ENCODE results near the gene PDSS2.
"Not testable (repeated sequence)": the region's sequence is repeated elsewhere in the genome, so short reads cannot be mapped to it uniquely, and the experiment has no call there.

Gene PDSS2

DNA sequence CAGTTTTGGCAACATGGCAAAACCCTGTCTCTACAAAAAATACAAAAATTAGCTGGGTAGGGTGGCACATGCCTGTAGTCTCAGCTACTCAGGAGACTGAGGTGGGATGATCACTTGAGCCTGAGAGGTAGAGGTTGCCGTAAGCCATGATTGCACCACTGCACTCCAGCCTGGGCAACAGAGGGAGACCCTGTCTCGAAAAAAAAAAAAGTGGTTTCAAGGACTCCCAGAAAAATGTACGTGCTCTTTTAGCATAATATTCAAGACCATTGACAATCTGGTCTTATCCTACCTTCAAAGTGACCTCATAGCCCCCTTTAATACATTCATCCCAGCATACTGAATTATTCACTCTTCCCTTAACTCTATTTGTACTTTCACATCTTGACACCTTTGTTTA is 16.0 kb upstream of the PDSS2 start:
- DNase-seq (ENCODE audit: low read depth in 2 of 2): not testable (repeated sequence)

DNA sequence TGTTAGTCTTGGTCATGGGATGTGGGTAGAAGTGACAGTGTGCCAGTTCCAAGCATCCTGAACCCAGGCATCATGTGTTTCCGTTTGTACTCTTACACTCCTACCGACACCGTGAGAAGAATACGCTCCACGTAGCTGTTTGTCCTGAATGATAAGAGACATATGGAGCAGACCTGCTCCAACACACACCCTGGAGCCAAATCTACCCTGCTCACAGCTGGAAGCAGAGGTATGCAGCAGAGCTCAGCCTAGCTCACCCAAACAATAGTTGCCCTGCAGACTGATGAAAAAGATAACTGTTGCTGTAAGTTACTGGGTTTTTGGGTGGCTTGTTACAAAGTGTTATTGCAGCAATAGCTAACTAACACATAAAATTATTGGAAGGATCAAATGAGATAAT is 14.3 kb upstream of the PDSS2 start:
- DNase-seq (ENCODE audit: low read depth in 2 of 2): no peak

DNA sequence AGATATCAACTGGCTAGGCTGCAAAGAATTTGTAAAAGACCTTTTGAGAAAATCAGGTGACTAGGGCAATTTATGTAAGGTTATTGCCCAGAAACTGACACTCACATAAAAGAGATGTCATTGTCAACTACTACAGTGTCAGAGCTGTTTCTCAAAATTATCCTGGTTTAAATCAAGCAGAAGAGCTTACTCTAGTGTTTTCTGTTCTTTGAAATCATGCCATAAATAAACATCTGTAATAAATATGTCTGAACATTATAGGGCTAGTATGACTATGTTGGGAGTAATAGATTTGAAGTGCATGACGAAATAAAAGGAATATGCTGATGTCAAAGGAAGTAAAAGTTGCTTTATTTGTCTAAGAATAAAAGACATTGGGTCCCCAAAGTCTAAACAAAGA is 11.0 kb upstream of the PDSS2 start:
- no peak for DNase-seq (ENCODE audit: low read depth in 2 of 2)

DNA sequence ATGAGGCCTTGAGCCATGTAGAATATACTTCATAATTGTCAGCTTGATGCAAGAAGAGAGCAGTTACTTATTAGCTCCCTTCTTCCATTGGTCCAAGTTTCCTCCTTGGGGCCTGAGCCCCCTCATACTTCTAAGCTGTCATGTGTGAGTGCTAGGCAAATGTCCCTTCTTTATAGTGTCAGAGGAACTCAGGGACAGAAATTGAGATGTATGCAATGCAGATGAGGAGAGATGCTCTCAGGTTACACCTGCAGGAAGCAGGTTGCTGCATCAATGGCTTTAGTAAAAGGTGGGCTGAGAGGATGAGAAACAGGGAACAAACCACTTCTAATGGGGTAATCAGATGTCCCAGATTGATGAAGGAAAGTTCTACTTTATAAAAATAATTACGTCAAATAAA is 6.7 kb upstream of the PDSS2 start:
- no peak for DNase-seq (ENCODE audit: low read depth in 2 of 2)

DNA sequence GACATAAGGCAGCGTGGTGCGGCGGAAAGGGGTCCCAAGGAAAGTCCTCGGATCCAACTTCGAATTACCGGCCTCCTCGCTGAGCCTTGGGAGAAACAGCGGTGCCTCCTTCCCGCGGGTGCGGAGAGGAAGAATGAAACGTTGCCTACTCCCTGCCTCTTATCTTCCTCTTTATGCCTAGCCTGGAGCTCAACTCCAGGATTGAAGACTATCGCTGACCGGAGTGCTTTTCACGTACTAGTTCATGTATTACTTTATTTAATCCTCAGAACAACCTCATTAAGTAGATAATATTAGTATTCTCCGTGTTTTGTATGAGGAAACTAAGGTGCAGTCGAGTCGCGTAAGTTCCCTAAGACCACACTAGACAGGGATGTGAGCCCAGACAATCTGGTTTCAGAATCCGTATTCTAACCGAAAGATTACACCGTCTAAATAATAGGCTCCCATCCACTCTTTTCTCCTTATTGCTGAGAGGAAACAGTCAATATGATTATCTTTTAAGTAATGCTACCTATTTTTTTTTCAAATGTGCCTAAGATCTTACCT is 793 bp upstream of the PDSS2 start:
- no peak for DNase-seq (ENCODE audit: low read depth in 2 of 2)

DNA sequence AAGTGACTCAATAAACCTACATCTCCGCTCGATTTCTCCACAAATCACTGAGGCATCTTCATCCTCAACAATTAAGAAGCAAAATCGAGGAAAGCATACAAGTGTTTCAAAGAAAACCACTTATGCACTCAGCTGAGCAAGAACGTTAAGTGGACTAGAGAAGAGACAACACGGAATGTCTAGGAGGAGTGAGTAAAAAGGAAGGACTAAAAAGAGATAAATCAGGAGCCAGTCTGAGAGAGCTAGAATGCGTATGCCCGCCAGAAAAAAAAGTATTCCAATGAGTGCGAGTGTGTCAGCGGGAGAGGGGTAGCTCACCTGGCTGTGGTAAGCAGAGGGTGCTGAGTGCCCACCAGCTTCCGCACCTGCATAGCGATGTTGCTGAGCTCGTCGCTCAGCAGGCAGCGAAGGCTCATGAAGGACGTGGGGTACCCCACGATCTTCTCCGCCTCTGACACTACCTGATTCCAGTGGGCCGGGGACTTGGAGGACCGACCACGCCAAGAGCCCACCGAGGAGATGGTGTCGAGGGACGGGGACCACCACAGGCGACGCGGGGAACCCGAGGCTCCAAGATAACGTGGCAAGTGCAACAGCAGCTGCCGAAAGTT is 587 bp downstream of the PDSS2 start:
- no peak for DNase-seq (ENCODE audit: low read depth in 2 of 2)

DNA sequence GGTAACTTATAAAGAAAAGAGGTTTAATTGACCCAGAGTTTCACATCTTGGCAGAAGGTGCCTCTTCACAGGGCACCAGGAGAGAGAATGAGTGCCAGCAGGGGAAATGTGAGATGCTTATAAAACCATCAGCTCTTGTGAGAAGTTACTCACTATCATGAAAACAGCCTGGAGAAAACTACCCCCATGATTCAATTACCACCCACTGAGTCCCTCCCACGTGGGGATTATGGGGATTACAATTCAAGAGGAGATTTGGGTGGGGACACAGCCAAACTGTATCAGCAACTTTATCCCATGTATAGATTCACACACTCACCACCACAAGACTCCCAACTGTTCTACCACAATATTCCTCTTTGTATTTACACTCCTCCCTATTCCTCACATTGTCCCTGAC is 10.6 kb downstream of the PDSS2 start:
- no peak for DNase-seq (ENCODE audit: low read depth in 2 of 2)

DNA sequence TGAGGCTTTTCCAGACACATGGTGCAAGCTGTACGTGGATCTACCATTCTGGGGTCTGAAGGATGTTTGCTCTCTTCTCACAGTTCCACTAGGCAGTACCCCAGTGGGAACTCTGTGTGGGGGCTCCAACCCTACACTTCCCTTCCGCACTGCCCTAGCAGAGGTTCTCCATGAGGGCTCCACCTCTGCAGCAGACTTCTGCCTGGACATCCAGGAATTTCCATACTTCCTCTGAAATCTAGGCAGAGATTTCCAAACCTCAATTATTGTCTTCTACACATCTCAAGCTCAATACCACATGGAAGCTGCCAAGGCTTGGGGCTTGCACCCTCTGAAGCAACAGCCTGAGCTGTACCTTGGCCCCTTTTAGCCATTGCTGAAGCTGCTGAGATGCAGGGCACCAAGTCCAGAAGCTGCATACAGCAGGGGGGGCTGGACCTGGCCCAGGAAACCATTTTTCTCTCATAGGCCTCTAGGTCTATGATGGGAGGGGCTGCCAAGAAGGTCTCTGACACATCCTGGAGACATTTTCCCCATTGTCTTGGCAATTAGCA is 11.6 kb downstream of the PDSS2 start:
- no peak for DNase-seq (ENCODE audit: low read depth in 2 of 2)

DNA sequence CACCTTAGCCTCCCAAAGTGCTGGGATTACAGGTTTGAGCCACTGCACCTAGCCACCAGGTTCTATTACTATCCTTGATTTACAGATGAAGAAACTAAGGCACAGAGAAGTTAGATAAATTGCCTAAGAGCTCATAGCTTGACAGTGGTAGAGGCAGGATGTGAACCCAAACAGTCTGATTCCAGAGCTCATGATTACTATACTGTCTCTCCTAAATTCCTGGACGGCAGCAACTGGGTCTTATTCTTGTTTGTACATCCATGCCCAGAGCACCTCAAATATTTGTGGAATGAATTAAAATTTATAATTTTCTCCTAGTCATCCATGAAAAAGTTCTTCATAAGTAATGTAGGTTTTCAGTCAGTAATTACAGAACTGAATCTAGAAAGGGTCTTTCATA is 15.1 kb downstream of the PDSS2 start:
- DNase-seq (ENCODE audit: low read depth in 2 of 2): no peak

DNA sequence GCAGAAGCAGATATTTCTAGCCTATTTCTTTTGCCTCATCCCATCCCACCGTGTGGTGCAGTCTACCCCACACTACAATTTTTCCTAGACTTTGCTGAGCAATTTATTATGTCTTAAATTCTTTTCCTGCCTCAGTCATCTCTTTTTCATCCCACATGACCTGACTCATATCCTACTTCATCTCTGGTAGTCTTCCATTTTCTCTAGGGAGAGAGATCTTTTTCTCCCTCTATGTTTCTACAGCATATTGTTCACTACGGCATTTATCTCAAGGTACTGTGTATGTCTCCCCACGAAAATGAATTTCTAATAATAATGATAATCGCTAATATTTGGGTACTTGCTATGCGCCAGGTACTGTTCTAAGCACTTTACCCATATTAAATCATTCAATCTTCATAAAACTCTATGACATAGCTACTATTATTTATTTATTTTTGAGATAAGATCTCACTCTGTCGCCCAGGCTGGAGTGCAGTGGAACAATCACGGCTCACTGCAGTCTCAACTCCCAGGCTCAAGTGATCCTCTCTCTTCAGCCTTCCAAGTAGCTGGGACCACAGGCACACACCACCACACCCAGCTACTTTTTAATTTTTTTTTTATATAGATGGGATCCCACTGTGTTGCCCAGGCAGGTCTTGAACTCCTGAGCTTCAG is 15.6 kb downstream of the PDSS2 start:
- no peak for DNase-seq (ENCODE audit: low read depth in 2 of 2)

DNA sequence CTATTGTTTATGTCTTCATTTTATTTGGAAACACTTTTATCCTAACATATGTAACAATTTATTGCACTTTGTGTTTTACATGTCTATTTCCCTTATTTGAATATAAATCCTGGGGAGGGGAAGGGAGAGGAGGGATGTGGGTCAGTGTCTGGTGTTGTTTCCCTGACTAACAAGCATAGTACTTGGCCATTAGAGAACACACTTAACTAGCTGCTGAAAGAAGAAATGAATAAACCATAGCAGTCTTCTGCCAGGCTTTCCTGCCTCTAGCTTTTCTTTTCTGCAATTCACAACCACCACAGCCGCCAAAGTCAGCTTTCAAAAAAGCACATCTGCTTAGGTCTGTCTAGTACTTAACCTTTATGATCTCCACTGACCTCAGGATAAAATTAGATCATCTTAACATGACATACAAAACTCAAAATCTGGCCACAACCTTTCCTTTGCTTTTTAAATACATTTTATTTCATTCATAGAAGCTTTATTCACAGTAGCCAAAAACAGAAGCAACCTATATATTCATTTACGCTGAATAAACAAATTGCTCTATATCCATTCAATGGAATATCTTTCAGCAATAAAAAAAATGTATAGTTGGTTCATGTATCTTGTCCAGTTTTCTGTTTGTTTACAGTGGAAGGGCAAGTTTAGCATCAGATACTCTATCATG is 16.3 kb downstream of the PDSS2 start:
- DNase-seq (ENCODE audit: low read depth in 2 of 2): no peak

DNA sequence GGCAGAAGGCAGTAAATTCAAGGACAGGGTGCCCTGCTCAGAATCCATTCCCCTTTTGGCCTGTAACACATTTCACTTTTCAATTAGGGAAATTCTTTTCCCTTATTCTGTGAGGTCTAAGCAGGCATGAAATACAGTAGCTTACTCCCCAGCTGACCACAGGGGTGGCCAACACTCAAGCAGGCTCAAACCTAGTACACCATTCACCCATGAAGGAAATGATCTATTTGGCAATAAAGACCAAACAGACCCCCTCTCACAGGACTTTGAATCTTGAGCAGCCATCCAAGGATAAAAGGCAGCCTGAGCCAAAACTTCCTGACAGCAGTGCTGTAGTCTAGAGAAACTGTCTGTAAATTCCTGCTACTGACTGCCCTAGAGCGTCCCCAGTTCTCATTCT is 17.7 kb downstream of the PDSS2 start:
- no peak for DNase-seq (ENCODE audit: low read depth in 2 of 2)

DNA sequence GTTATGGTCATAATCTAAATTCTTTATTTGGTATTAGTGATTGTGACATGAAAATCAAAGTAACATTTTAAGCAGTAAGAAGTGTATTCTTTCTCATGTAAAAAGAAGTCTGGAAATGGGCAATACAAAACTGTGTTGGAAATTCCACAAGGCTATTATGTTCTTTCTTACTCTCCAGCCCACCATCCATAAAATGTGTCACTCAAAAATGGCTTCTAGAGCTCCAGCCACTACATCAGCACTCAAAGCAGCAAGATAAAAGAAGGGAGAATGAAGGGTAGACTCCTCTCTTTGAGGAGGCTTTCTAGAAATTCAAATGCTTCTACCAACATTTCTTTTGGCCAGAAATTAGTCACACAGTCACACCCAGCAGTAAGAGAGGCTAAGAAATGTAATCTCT is 18.4 kb downstream of the PDSS2 start:
- DNase-seq (ENCODE audit: low read depth in 2 of 2): no peak

DNA sequence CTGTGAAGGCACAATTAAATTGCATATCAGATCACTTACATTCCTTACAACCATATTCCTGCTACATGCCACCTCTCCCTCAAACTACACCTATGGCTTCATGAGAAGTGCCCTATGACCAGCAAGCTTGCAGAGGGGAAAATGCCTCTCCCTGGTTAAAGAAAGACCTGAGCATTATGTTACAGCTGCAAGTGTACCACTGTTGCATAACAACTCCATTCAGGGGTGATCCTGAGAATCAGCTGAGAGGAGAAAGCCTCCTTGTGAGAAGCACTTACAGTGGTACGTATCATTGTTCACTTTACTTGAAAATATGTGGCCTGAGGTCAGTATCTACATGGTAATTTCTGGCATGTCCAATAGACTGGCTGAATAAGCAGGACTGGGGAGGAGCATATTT is 20.0 kb downstream of the PDSS2 start:
- no peak for DNase-seq (ENCODE audit: low read depth in 2 of 2)

DNA sequence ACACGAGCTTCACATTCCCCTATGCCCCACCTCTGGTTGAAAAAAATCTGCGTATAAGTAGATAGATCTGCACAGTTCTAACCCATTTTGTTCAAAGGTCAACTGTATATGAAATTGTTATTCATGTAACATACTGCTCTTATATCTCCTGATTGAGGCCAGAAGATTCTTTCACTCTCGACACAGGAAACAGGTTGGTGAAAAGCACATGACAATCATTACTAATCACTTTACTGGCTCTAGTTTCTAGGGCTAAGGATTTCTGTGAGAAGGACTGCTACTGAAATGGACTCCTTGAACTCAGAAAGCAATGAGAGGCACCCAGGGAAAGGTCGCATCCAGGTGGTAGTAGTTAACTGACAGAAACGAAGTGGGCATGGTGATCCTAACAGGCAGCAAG is 21.7 kb downstream of the PDSS2 start:
- no peak for DNase-seq (ENCODE audit: low read depth in 2 of 2)

DNA sequence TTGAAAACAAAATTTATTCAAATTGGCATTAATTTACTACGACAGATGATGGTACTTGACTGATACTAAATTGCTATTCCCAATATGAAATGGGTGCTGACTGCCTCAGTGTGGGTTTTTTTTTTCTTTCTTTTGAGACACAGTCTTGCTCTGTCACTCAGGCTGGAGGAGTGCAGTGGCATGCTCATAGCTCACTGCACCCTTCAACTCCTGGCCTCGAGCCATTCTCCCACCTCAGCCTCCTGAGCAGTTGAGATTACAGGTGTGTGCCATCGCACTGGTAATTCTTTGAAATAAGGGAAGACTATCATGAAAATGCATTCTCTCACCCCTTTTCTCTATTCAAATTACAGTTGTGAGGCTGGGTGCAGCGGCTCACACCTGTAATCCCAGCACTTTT is 22.5 kb downstream of the PDSS2 start:
- DNase-seq (ENCODE audit: low read depth in 2 of 2): no peak

DNA sequence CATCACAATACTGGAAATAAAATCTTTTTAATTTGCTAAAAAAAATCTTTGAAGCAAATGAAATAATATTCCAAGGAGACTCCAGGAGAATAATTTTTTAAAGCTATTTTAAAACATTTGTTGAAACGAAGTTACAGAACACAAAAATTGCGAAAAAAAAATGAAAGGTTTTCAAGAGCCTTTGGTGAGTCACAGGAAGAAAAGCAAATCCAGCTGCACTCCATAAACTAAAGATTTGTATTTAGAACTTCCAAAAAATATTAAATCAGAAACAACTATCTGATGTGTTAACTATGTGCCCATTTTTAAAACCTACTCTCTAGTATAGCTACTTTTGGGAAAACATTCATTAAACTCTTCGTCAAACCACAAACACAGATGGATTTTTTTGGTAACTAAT is 23.6 kb downstream of the PDSS2 start:
- DNase-seq (ENCODE audit: low read depth in 2 of 2): no peak

DNA sequence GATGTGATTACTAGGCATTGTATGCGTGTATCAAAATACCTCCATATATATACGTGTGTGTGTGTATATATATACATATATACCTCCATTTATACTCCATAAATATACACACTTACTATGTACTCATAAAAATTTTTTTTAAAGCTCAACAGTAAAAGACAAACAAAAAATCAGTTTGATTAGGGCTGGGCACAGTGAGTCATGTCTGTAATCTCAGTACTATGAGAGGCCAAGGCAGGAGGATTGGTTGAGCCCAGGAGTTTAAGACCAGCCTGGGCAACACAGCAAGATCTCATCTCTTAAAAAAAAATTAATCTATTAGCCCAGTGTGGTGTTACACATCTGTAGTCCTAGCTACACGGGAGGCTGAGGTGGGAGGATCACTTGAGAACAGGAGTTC is 24.6 kb downstream of the PDSS2 start:
- DNase-seq (ENCODE audit: low read depth in 2 of 2): no peak

DNA sequence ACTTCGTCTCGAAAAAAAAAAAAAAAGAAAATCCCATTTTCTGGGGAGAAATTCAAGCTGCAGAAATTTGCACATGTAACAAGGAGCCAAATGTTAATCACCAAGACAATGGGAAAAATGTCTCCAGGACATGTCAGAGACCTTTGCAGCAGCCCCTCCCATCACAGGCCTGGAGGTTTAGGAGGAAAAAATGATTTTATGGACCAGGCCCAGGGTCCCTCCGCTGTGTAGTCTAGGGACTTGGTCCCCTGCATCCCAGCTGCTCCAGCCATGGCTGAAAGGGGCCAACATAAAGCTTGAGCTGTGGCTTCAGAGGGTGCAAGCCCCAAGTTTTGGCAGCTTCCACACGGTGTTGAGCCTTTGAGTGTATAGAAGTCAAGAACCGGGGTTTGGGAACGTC is 33.4 kb downstream of the PDSS2 start:
- not testable (repeated sequence) for DNase-seq (ENCODE audit: low read depth in 2 of 2)

DNA sequence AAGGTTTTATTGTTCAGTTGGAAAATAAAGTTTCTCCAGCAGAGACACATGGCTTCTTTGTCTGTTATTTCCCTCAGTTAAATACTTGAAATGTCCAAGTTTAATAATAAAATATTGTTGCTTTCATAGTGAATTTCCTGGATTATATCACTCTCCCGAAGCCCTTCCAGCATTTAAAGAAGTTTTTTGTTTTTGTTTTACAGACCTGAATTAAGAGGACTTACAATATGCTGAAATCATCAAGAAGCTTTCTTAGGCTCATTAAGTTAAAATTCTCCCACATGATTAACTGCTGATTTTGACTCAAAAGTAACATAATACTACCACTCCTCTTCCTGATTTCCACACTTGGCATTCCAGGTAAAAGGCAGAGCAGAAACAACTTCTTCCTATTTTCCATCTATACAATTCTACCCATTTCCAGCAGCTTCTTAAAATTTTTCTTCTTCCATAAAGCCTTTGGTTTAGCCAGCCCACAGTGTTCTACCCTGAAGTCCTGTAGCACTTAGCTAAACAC is 35.8 kb downstream of the PDSS2 start:
- no peak for DNase-seq (ENCODE audit: low read depth in 2 of 2)

DNA sequence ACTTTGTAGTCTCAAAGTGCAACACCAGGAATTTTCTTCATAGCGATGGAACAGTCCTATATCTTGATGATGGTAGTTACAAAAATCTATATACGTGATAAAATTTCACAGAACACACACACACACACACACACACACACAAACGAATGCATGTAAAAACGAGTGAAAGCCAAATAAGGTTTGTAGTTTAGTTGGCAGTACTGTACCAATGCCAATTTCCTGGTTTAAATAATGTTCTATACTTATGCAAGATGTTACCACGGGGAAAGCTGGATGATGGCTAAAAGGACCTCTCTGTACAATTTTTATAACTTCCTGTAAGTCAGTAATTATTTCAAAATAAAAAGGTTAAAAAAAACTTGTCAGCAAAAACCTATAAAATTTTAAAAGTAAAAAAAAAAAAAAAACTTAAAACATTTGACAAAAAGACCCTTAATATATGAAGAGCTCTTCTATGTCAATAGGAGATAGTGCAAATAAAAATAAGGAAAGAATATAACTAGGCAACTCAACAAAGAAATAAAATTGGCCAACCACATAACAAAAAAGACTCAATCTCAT is 37.6 kb downstream of the PDSS2 start:
- DNase-seq (ENCODE audit: low read depth in 2 of 2): no peak

DNA sequence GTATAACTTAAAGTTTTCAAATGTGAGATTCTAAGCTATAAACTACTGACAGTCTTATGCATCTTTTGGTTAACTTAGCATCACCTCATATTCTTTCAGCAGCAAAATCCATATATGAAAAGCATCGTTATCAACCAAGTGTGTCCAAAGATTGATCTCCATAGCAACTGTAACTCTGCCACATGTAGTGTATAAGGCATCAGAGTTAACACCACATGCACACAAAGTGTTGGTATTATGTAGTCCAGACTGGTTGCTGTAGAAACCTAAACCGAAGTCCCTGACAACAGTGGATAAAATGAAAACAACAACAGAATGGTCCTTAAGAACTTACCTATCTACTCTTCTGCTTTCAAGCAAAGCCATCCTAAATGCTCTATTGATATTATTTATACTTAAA is 39.6 kb downstream of the PDSS2 start:
- no peak for DNase-seq (ENCODE audit: low read depth in 2 of 2)

Data from fibroblast of skin of left quadriceps (primary cell).